Measurements from ENCODE around the gene ZNF778. TPM values are rescaled to one million over a fixed set of nuclear protein-coding genes. Genes with fewer than 3 reads are reported as not detected.

The ZNF778 gene
- total RNA-seq, 2 donors from 2014 or later: 12.9 to 30.2 TPM

DNA sequence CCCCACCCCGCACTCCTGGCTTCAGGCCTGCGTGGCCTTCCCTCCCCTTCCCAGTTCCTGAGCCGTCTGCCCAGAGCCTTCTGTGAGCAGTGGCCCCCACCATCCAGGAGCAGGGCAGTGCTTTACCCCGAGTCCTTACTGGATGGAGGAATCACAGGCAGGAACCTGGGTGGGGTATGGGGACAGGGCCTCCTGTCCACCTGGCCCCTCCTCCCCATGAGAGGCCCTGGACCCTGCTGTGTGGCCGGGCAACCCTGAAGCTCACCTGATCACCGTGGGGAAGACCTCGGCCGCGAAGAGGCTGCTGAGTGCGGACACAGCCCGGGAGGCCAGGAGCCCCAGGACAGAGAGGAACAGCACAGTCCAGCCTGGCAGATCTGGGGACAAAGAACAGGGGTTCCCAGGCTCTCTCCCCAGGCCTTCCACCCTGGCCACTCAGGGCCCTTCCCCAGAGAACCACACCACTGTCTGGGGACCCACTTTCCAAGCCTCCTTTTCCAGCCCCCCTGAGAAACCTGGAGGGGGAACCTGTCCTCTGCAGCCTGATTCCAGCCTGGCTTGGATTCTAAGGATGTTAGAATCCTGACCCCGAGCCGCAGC, 20.4 kb upstream of the ZNF778 start:
- H3K27ac ChIP-seq: no peak overlapping the region
- no peak for TF ChIP-seq POLR2AphosphoS5 (IDR thresholded peaks at IDR 0.05)
- no peak for TF ChIP-seq POLR2A (IDR thresholded peaks at IDR 0.05)
- TF ChIP-seq, protein P1, sequence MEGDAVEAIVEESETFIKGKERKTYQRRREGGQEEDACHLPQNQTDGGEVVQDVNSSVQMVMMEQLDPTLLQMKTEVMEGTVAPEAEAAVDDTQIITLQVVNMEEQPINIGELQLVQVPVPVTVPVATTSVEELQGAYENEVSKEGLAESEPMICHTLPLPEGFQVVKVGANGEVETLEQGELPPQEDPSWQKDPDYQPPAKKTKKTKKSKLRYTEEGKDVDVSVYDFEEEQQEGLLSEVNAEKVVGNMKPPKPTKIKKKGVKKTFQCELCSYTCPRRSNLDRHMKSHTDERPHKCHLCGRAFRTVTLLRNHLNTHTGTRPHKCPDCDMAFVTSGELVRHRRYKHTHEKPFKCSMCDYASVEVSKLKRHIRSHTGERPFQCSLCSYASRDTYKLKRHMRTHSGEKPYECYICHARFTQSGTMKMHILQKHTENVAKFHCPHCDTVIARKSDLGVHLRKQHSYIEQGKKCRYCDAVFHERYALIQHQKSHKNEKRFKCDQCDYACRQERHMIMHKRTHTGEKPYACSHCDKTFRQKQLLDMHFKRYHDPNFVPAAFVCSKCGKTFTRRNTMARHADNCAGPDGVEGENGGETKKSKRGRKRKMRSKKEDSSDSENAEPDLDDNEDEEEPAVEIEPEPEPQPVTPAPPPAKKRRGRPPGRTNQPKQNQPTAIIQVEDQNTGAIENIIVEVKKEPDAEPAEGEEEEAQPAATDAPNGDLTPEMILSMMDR (IDR thresholded peaks at IDR 0.05): no peak
- H3K36me3 ChIP-seq: no peaks in the 10 kb centered on the region
- no peaks in the 10 kb centered on the region for H3K4me1 ChIP-seq (replicated peaks)
- peaks cover 9% of the 10 kb centered on the region for H3K27me3 ChIP-seq (replicated peaks; ENCODE audit: insufficient read depth)
- no peak for DNase-seq (ENCODE audit: low spot score)
- intact Hi-C loops (cut with DNase I): no loop called here
- no peak overlapping the region for H3K4me3 ChIP-seq
- WGBS: 78% methylated on average over 11 of the region's 13 CpGs
- H3K9me3 ChIP-seq: no peaks in the 10 kb centered on the region

DNA sequence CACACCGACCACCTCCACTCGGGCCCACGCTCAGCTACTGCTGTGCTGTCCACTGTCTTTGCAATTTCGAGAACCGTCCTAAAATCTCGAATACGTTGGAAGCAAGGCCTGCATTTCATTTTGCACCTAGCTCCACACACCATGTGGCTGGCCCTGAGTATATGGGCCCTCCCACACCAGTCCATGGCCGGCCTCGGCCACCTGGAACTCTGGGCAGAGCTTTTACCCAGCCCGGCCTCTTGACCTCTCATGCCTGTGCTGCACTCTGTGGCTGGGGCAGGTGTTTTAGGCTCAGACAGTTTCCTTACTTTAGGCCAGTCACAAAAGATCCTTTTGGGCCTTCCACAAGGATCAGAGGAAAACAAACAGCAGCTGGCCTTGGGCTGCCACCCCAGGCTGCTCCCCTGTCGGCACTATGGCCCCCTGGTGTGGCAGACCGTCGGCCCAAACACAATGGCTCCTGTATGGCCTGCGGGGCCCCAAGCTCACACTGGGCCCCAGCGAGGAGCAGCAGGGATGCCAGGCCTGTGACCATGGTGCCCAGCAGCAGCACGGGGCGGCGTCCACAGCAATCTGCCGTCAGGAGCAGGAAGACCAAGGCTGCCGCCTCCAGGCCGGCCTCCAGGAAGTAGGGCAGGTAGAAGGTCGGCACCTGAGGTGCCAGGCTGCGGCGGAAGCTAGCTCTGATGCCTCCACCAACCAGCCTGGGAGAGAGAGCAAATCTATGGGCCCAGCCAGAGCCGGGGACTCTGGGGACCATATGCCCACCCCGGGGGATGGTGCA, 19.7 kb upstream of the ZNF778 start:
- no peak for DNase-seq (ENCODE audit: low spot score)
- TF ChIP-seq, protein P1 (IDR thresholded peaks at IDR 0.05): no peak
- TF ChIP-seq POLR2A (IDR thresholded peaks at IDR 0.05): no peak
- no peak for TF ChIP-seq POLR2AphosphoS5 (IDR thresholded peaks at IDR 0.05)
- Histone ChIP-seq H3K4me1 (replicated peaks) (no peaks in the 10 kb centered on the region), H3K36me3 (no peaks in the 10 kb centered on the region), H3K4me3 (no peak overlapping the region), H3K9me3 (no peaks in the 10 kb centered on the region), H3K27ac (no peak overlapping the region), H3K27me3 (replicated peaks; ENCODE audit: insufficient read depth) (peaks cover 9% of the 10 kb centered on the region)
- intact Hi-C loops (cut with DNase I): no loop called here
- WGBS: 92% methylated on average over 26 of the region's 26 CpGs

DNA sequence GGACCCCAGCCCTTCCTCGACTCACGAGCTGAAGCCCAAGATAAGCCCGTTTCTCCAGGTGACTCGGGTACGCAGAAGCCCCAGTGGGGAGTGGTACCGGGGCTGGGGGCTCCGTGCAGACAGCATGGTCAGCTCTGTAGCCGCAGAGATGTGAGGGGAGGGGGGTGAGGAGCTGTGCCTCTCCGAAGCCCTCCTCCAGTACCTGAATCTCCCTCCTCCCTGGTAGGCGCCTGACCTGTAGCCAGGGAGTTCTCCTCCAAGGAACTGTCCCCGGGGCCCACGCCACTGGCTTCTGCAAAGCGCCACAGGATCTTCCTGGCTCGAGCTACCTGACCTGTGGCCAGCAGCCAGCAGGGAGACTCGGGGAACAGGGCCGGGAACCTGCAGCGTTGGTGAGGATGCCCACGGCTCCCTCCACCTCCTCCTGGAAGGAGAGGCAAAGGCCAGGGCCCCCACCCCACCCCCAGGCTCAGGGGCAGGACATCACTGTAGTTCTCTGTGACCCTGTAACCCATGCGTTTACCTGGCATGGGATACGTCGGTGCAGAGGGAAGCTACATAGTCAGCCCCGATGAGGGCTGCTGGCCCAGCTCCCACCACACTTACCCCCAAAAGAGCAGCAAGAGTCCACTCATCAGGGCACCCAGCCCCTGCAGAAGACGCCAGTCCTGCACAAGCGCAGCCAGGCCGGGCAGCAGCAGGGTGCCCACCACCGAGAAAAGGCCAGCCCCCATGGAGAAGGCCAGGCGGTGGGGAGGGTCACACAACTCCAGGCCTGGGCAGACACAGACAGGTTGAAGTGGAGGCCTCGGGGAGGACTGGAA, 18.9 kb upstream of the ZNF778 start:
- WGBS: 85% methylated on average over 28 of the region's 28 CpGs
- TF ChIP-seq POLR2AphosphoS5 (IDR thresholded peaks at IDR 0.05) (no peak), POLR2A (IDR thresholded peaks at IDR 0.05) (no peak)
- TF ChIP-seq, protein P1 (IDR thresholded peaks at IDR 0.05): no peak
- intact Hi-C loops (cut with DNase I): no loop called here
- Histone ChIP-seq H3K4me3 (no peak overlapping the region), H3K27me3 (replicated peaks; ENCODE audit: insufficient read depth) (peaks cover 9% of the 10 kb centered on the region), H3K36me3 (no peaks in the 10 kb centered on the region), H3K9me3 (no peaks in the 10 kb centered on the region), H3K27ac (no peak overlapping the region), H3K4me1 (replicated peaks) (no peaks in the 10 kb centered on the region)
- no peak for DNase-seq (ENCODE audit: low spot score)

DNA sequence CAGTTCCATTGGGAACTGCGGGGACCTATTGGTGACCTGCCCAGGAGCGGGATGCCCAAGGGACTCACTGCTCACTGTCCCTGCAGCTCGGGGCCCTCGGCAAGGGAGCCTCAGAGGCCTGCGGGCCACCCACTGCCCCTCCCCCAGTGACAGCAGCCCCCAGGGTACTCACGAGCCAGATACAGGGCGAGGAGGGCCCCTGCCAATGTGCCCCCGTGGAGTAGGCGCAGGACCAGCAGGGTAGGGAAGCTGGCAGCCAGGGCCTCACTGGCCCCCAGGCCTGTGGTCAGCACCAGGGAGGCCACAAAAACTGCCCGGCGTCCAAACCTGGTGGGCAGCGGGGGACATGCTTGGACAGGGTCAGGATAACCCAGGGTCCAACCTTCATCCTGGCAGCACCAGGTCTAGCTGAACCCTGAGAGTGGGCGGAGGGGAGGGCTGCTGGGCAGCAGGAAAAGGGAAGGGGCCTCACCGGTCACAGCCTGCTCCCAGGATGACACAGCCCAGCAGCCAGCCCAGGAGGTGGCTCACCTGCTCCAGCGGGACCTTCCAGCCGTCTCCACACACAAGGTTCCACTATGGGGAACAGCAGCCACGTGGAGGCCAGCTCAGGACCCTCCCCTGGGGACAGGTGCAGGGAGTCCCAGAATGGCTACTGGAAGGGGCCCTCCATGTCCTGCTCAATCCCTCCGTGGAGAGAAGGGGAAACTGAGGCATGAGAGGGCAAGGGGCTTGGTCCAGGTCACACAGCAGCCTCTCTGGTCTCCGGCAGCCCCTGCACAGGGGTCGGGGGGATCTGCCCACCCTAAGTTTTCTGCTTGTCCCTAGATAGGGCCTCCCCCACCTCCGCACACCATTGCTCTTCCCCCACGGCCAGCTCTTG, 18.0 kb upstream of the ZNF778 start:
- Histone ChIP-seq H3K4me3 (no peak overlapping the region), H3K4me1 (replicated peaks) (no peaks in the 10 kb centered on the region), H3K9me3 (no peaks in the 10 kb centered on the region), H3K36me3 (no peaks in the 10 kb centered on the region), H3K27ac (no peak overlapping the region), H3K27me3 (replicated peaks; ENCODE audit: insufficient read depth) (peaks cover 9% of the 10 kb centered on the region)
- intact Hi-C loops (cut with DNase I): no loop called here
- WGBS: 82% methylated on average over 22 of the region's 22 CpGs
- TF ChIP-seq POLR2A (IDR thresholded peaks at IDR 0.05): no peak
- no peak for TF ChIP-seq POLR2AphosphoS5 (IDR thresholded peaks at IDR 0.05)
- TF ChIP-seq, protein P1 (IDR thresholded peaks at IDR 0.05): no peak
- no peak for DNase-seq (ENCODE audit: low spot score)
